Measurements from ENCODE around the gene PPDPF. TPM values are rescaled to one million over a fixed set of nuclear protein-coding genes. Genes with fewer than 3 reads are reported as not detected.

PPDPF gene
- polyA plus RNA-seq, 2 of the 4 experiments (the other 2 are of a cell fraction), result 7.7 to 217 TPM

GRCh38 chr20:63525185-63525584 is 4.6 kb downstream of the PPDPF start:
- TF ChIP-seq POLR2AphosphoS2 (conservative IDR thresholded peaks at IDR 0.05; ENCODE audit: low read length) (no peak), HOXA7 (CRISPR knock-in tag; IDR thresholded peaks at IDR 0.05) (0 out of 2 replicates have a peak, but pooled peaks have one; percentile 21)
- no peak for FAIRE-seq
- Histone ChIP-seq H3K4me3 (no peak overlapping the region), H3K4me1 (peaks cover 5% of the 10 kb centered on the region; the same call in 1 of the 3 replicates), H3K4me2 (no peak overlapping the region), H3K9me3 (peaks cover 13% of the 10 kb centered on the region), H3K27ac (no peak overlapping the region)
- WGBS (ENCODE audit: missing lambda C conversion rate), result 94% methylated on average over 3 of the region's 3 CpGs
- no peak for ATAC-seq
- ChIA-PET CTCF (no interaction called here), POLR2A (interaction anchor here (1.0 kb wide), 1 partner anchor 10 kb away, joined by 3 read pairs; no protein-coding TSS in a partner anchor)
- DNase-seq (ENCODE audit: low read depth in 1 of 2, low spot score in 1 of 2), result no peak

GRCh38 chr20:63525971-63526370 is 5.4 kb downstream of the PPDPF start:
- POLR2A ChIA-PET, result interaction anchor here (0.6 to 1.0 kb wide), 2 partner anchors 9 to 12 kb away, joined by 3 to 4 read pairs; partner anchors contain the start of gene PTK6
- Histone ChIP-seq H3K4me3 (no peak overlapping the region), H3K27ac (no peak overlapping the region), H3K4me2 (no peak overlapping the region), H3K9me3 (peaks cover 13% of the 10 kb centered on the region), H3K4me1 (peaks cover 5% of the 10 kb centered on the region; the same call in 1 of the 3 replicates)
- TF ChIP-seq CHD2 (IDR thresholded peaks at IDR 0.05; ENCODE audit: low read length, partially characterized antibody) (no peak), HOXA7 (CRISPR knock-in tag; IDR thresholded peaks at IDR 0.05) (peak; percentile 66; the same call in 1 of the 2 replicates), FOSB (CRISPR knock-in tag; IDR thresholded peaks at IDR 0.05) (peak; percentile 84)
- no peak for ATAC-seq
- no peak for FAIRE-seq
- WGBS (ENCODE audit: missing lambda C conversion rate), result 50% methylated on average over 2 of the region's 2 CpGs
- CTCF ChIA-PET, result no interaction called here
- DNase-seq (ENCODE audit: low read depth in 1 of 2, low spot score in 1 of 2), result no peak

DNA sequence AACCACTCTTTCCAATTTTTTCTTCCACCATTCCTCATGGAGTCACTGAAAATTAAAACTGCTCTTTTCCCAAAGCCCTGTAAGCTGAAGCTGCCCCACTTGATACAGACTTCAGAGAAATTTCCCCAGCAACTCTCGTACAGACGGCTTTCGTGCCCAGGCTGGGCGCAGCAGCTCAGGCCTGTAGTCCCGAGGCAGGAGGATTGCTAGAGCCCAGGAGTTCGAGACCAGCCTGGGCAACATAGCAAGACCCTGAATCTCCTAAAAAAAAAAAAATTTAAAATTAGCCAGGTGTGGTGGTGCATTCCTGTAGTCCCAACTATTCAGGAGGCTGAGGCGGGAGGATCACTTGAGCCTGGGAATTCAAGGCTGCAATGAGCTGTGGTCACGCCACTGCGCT is 6.6 kb downstream of the PPDPF start:
- FAIRE-seq (no peak), DNase-seq (ENCODE audit: low read depth in 1 of 2, low spot score in 1 of 2) (no peak), ATAC-seq (no peak)
- CTCF ChIA-PET, result interaction anchor here (0.7 to 4.1 kb wide), 5 partner anchors 11 to 447 kb away, joined by 3 to 18 read pairs (median 4); partner anchors contain the start of gene PTK6
- no peak overlapping the region for H3K4me2 ChIP-seq
- H3K9me3 ChIP-seq, result peaks cover 13% of the 10 kb centered on the region
- TF ChIP-seq E2F6 (IDR thresholded peaks at IDR 0.05; ENCODE audit: borderline replicate concordance, low read depth) (no peak), ZC3H11A (IDR thresholded peaks at IDR 0.05) (no peak), NPAS2 (CRISPR knock-in tag; IDR thresholded peaks at IDR 0.05; ENCODE audit: borderline replicate concordance) (no peak), FOSL2 (IDR thresholded peaks at IDR 0.05) (no peak), FOSL2 (CRISPR knock-in tag; IDR thresholded peaks at IDR 0.05) (no peak), ELK1 (IDR thresholded peaks at IDR 0.05; ENCODE audit: low read depth, low read length) (no peak), REST (IDR thresholded peaks at IDR 0.05) (no peak), HEYL (CRISPR knock-in tag; IDR thresholded peaks at IDR 0.05) (no peak), RARB (CRISPR knock-in tag; IDR thresholded peaks at IDR 0.05) (no peak), RNF2 (IDR thresholded peaks at IDR 0.05; ENCODE audit: borderline replicate concordance, low read depth) (no peak), CEBPB (IDR thresholded peaks at IDR 0.05) (no peak), HDAC2 (IDR thresholded peaks at IDR 0.05) (no peak), TP53 (CRISPR knock-in tag; IDR thresholded peaks at IDR 0.05) (no peak), BHLHE40 (IDR thresholded peaks at IDR 0.05; ENCODE audit: low read depth, low read length) (no peak), EHMT2 (IDR thresholded peaks at IDR 0.05; ENCODE audit: low read depth) (no peak), FOXS1 (CRISPR knock-in tag; IDR thresholded peaks at IDR 0.05) (no peak), MAZ (IDR thresholded peaks at IDR 0.05; ENCODE audit: borderline replicate concordance, low read depth, low read length) (no peak)
- TF ChIP-seq, protein P1, sequence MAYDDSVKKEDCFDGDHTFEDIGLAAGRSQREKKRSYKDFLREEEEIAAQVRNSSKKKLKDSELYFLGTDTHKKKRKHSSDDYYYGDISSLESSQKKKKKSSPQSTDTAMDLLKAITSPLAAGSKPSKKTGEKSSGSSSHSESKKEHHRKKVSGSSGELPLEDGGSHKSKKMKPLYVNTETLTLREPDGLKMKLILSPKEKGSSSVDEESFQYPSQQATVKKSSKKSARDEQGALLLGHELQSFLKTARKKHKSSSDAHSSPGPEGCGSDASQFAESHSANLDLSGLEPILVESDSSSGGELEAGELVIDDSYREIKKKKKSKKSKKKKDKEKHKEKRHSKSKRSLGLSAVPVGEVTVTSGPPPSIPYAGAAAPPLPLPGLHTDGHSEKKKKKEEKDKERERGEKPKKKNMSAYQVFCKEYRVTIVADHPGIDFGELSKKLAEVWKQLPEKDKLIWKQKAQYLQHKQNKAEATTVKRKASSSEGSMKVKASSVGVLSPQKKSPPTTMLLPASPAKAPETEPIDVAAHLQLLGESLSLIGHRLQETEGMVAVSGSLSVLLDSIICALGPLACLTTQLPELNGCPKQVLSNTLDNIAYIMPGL (CRISPR knock-in tag; IDR thresholded peaks at IDR 0.05; ENCODE audit: borderline replicate concordance), result no peak
- POLR2A ChIA-PET, result no interaction called here
- H3K27ac ChIP-seq, result no peak overlapping the region
- H3K4me1 ChIP-seq, result no peaks in the 10 kb centered on the region
- H3K4me3 ChIP-seq, result no peak overlapping the region
- 92% methylated on average over 9 of the region's 9 CpGs for WGBS (ENCODE audit: missing lambda C conversion rate)

Measured in A549 (cell line).